IMR-90 (cell line): Measurements from ENCODE around the gene METTL2A. TPM values are rescaled to one million over a fixed set of nuclear protein-coding genes. Genes with fewer than 3 reads are reported as not detected.

Experiments used
- ATAC-seq: fragments of 200-7000 bp; cut with Tn5 transposase; 2 replicates; pipeline ENCODE4 v1.9.1; 2020; ENCODE audit warnings: low read depth, mild to moderate bottlenecking, moderate library complexity
- BruUV-seq: library from RNA; stranded (reverse); fragments of 400-500 nt; replicated peaks from 2 replicates; lab custom pipeline; 2021; lab: Mats Ljungman, UMichigan
- CTCF ChIA-PET: fragments of 300-600 bp; formaldehyde crosslinking; extraction: SDS; loops from one replicate; lab custom pipeline; 2021; ENCODE audit warnings: antibody characterized with exemption; lab: Yijun Ruan, JAX
- POLR2A ChIA-PET: fragments of 300-600 bp; sonication (Branson Sonifier 250); formaldehyde crosslinking; loops from one replicate; lab custom pipeline; 2022; ENCODE audit warnings: antibody characterized with exemption; ENCODE audit not compliant: unreplicated experiment; lab: Charles Lee
- DNase-seq: peaks from one replicate; pipeline ENCODE4 v3.0.0; 2013
- H2AFZ ChIP-seq: replicated peaks from 2 replicates; pipeline ENCODE3; 2013; ENCODE audit warnings: low read length, mild to moderate bottlenecking; ENCODE audit not compliant: poor library complexity
- H2AK5ac ChIP-seq: 2 replicates; pipeline ENCODE4 v1.6.1; 2013; ENCODE audit warnings: low read depth, low read length, inconsistent platforms
- H2AK9ac ChIP-seq: replicated peaks from 2 replicates; pipeline ENCODE3; 2013; ENCODE audit warnings: mild to moderate bottlenecking, low read depth, low read length, moderate library complexity; ENCODE audit not compliant: poor library complexity
- H2BK120ac ChIP-seq: 2 replicates; pipeline ENCODE4 v1.6.1; 2013; ENCODE audit warnings: low read depth, low read length, inconsistent platforms
- H2BK15ac ChIP-seq: 3 replicates; pipeline ENCODE4 v1.6.1; 2013; ENCODE audit warnings: low read depth, low read length, inconsistent platforms
- H2BK20ac ChIP-seq: 2 replicates; pipeline ENCODE4 v1.6.1; 2013; ENCODE audit warnings: low read depth, mild to moderate bottlenecking, inconsistent platforms, low read length, moderate library complexity
- H2BK5ac ChIP-seq: 2 replicates; pipeline ENCODE4 v1.6.1; 2013; ENCODE audit warnings: mild to moderate bottlenecking, low read depth, low read length, inconsistent platforms; ENCODE audit not compliant: poor library complexity, severe bottlenecking
- H3K14ac ChIP-seq: replicated peaks from 2 replicates; pipeline ENCODE4 v1.6.1; 2013; ENCODE audit warnings: low read depth, low read length, inconsistent platforms
- H3K18ac ChIP-seq: 2 replicates; pipeline ENCODE4 v1.6.1; 2013; ENCODE audit warnings: low read depth, low read length, control low read depth
- H3K23ac ChIP-seq: 2 replicates; pipeline ENCODE4 v1.6.1; 2013; ENCODE audit warnings: low read depth, low read length, inconsistent platforms
- H3K27ac ChIP-seq: 2 replicates; pipeline ENCODE4 v1.5.1; 2013; ENCODE audit warnings: mild to moderate bottlenecking, control low read depth, low read length; ENCODE audit not compliant: insufficient read depth
- H3K27me3 ChIP-seq: 2 replicates; pipeline ENCODE4 v1.6.1; 2013; ENCODE audit warnings: low read length; ENCODE audit not compliant: control insufficient read depth, insufficient read depth
- H3K36me3 ChIP-seq: 2 replicates; pipeline ENCODE4 v1.6.1; 2013; ENCODE audit warnings: low read length, mixed read lengths; ENCODE audit not compliant: control insufficient read depth, insufficient read depth
- H3K4ac ChIP-seq: 2 replicates; pipeline ENCODE4 v1.6.1; 2013; ENCODE audit warnings: low read depth, low read length, inconsistent platforms
- H3K4me1 ChIP-seq: 2 replicates; pipeline ENCODE4 v1.6.1; 2013; ENCODE audit warnings: low read length, mixed read lengths; ENCODE audit not compliant: control insufficient read depth, insufficient read depth
- H3K4me2 ChIP-seq: 2 replicates; pipeline ENCODE4 v1.6.1; 2013; ENCODE audit warnings: low read depth, mild to moderate bottlenecking, control low read depth, low read length, moderate library complexity
- H3K4me3 ChIP-seq: 2 replicates; pipeline ENCODE4 v1.5.1; 2013; ENCODE audit warnings: low read depth, mild to moderate bottlenecking, control low read depth, low read length, moderate library complexity; ENCODE audit not compliant: insufficient read depth
- H3K56ac ChIP-seq: 2 replicates; pipeline ENCODE4 v1.6.1; 2013; ENCODE audit warnings: low read length, inconsistent platforms; ENCODE audit not compliant: insufficient read depth; ENCODE audit errors: extremely low read depth
- H3K79me1 ChIP-seq, 2 experiments: 2 replicates each; pipeline ENCODE4 v1.6.1; 2013; ENCODE audit warnings: low read length in 2 of 2, inconsistent platforms in 1 of 2, low read depth in 1 of 2
- H3K9ac ChIP-seq: 2 replicates; pipeline ENCODE4 v1.6.1; 2013; ENCODE audit warnings: low read depth, low read length, control low read depth
- H3K9me1 ChIP-seq: 2 replicates; pipeline ENCODE4 v1.6.1; 2013; ENCODE audit warnings: low read length, inconsistent platforms; ENCODE audit not compliant: insufficient read depth
- H3K9me3 ChIP-seq: 2 replicates; pipeline ENCODE4 v1.6.1; 2013; ENCODE audit warnings: low read length; ENCODE audit not compliant: control insufficient read depth, insufficient read depth
- H4K20me1 ChIP-seq: 2 replicates; pipeline ENCODE4 v1.6.1; 2013; ENCODE audit warnings: low read length, inconsistent platforms; ENCODE audit not compliant: insufficient read depth
- H4K5ac ChIP-seq: 2 replicates; pipeline ENCODE4 v1.6.1; 2013; ENCODE audit warnings: mild to moderate bottlenecking, low read depth, low read length, control low read depth
- H4K8ac ChIP-seq, 2 experiments: 2 replicates each; pipeline ENCODE4 v1.6.1; 2013; ENCODE audit warnings: low read depth in 2 of 2, low read length in 2 of 2, control low read depth in 1 of 2, inconsistent platforms in 1 of 2
- H4K91ac ChIP-seq: 2 replicates; pipeline ENCODE4 v1.6.1; 2013; ENCODE audit warnings: low read depth, low read length, inconsistent platforms; ENCODE audit not compliant: insufficient read depth
- BHLHE40 ChIP-seq: fragments of 150-350 bp; IDR thresholded peaks from 2 replicates; pipeline ENCODE4 v1.6.1; 2016; ENCODE audit warnings: mild to moderate bottlenecking, low read depth, low read length
- CEBPB ChIP-seq: IDR thresholded peaks from 2 replicates; pipeline ENCODE4 v1.6.1; 2012; ENCODE audit warnings: low read depth, low read length, improper control_type of control experiment
- CHD1 ChIP-seq: IDR thresholded peaks from 2 replicates; pipeline ENCODE4 v1.6.1; 2012; ENCODE audit warnings: low read depth, low read length, improper control_type of control experiment
- FOS ChIP-seq: fragments of 150-350 bp; IDR thresholded peaks from 2 replicates; pipeline ENCODE4 v1.6.1; 2016; ENCODE audit warnings: low read depth, low read length
- MAZ ChIP-seq: IDR thresholded peaks from 2 replicates; pipeline ENCODE4 v1.6.1; 2012; ENCODE audit warnings: low read depth, mild to moderate bottlenecking, low read length, improper control_type of control experiment, moderate library complexity, borderline replicate concordance
- MXI1 ChIP-seq: IDR thresholded peaks from 2 replicates; pipeline ENCODE4 v1.6.1; 2012; ENCODE audit warnings: low read depth, mild to moderate bottlenecking, low read length, moderate library complexity, borderline replicate concordance
- RFX5 ChIP-seq: IDR thresholded peaks from 2 replicates; pipeline ENCODE4 v1.8.0; 2012; ENCODE audit warnings: low read depth, mild to moderate bottlenecking, low read length, moderate library complexity
- USF2 ChIP-seq: fragments of 150-350 bp; IDR thresholded peaks from 2 replicates; pipeline ENCODE4 v1.6.1; 2017; ENCODE audit warnings: mild to moderate bottlenecking, antibody characterized with exemption, low read length, low read depth
- WGBS, 2 experiments: methylation state at CpG; one replicate each; pipeline versions ENCODE4 v1.1.5 to v1.1.7; 2013; ENCODE audit warnings: missing lambda C conversion rate in 2 of 2; ENCODE audit not compliant: insufficient read length in 1 of 2; ENCODE audit errors: extremely low coverage in 2 of 2; 5-methylcytosine and 5-hydroxymethylcytosine counted together
- dilution Hi-C: fragments of 300-500 bp; cut with HindIII; formaldehyde crosslinking; loops from one replicate; pipeline ENCODE4 v1.14.3; 2018; ENCODE audit warnings: low sequenced_read_pairs; ENCODE audit not compliant: unreplicated experiment
- in situ Hi-C: fragments of 300-500 bp; cut with MboI; formaldehyde crosslinking; loops from 3 replicates; pipeline ENCODE4 v1.14.3; 2019; ENCODE audit warnings: low sequenced_read_pairs, inconsistent platforms, mixed read lengths
- intact Hi-C: fragments of 100-400 bp; cut with micrococcal nuclease; formaldehyde crosslinking; loops from 2 replicates; pipeline ENCODE4 v1.10.0; 2022
- polyA plus RNA-seq, 3 experiments: library from polyadenylated mRNA; depleted of rRNA; stranded (reverse); fragments of >200 nt; gene quantifications; 2 replicates each; pipeline ENCODE4 v1.2.3, GENCODE V29; 2012; ENCODE audit warnings: low replicate concordance in 1 of 3
- total RNA-seq: library from RNA; depleted of rRNA; stranded (reverse); fragments of >200 nt; gene quantifications from 2 replicates; pipeline ENCODE4 v1.2.3, GENCODE V29; 2012

The METTL2A gene
- total and polyA plus RNA-seq, 2 of the 4 experiments (the other 2 are of a cell fraction) = 12.0 to 24.6 TPM

GRCh38 chr17:62388856-62389255 is 34.8 kb upstream of the METTL2A start:
- Histone ChIP-seq H2BK20ac (no peak overlapping the region), H2BK15ac (no peak overlapping the region), H2BK120ac (no peak overlapping the region), H3K4me2 (no peak overlapping the region), H3K4me1 (no peaks in the 10 kb centered on the region), H2BK5ac (no peak overlapping the region), H3K56ac (no peak overlapping the region), H4K20me1 (no peaks in the 10 kb centered on the region), H4K5ac (no peak overlapping the region), H2AK9ac (no peak overlapping the region), H3K14ac (no peak overlapping the region), H4K91ac (no peak overlapping the region), H3K4me3 (no peak overlapping the region), H3K36me3 (no peaks in the 10 kb centered on the region), H3K9ac (no peak overlapping the region), H3K27ac (no peak overlapping the region), H3K79me1 (no peaks in the 10 kb centered on the region), H4K8ac (no peak overlapping the region), H2AK5ac (no peak overlapping the region), H2AFZ (no peak overlapping the region), H3K23ac (no peak overlapping the region), H3K9me3 (no peaks in the 10 kb centered on the region), H3K4ac (no peak overlapping the region), H3K27me3 (peaks cover 23% of the 10 kb centered on the region), H3K18ac (no peak overlapping the region), H3K9me1 (no peaks in the 10 kb centered on the region)
- no CpG with 5 or more reads among the region's 1 CpG for WGBS, 2 experiments
- in situ Hi-C loops (no loop called here), intact Hi-C loops (no loop called here), dilution Hi-C loops (no loop called here)
- no peak for ATAC-seq
- CTCF ChIA-PET = interaction anchor here (0.5 kb wide), 1 partner anchor 285 kb away, joined by 3 read pairs; no protein-coding TSS in a partner anchor
- no peak for DNase-seq
- TF ChIP-seq USF2 (no peak), CEBPB (no peak), CHD1 (no peak), RFX5 (no peak), FOS (no peak), MAZ (no peak), BHLHE40 (no peak), MXI1 (no peak)
- POLR2A ChIA-PET = no interaction called here
- BruUV-seq = no TSS peak
